NCI-H2107 treated with DMSO at 0.1 percent for 48 hours (cell line): ENCODE results near the gene SEL1L3.

Experiments
- DNase-seq: peaks from one replicate; lab custom pipeline; 2025; ENCODE audit not compliant: unreplicated experiment; lab: John Stamatoyannopoulos, UW

SEL1L3 gene

GRCh38 chr4:25857403-25857802, 5.4 kb downstream of the SEL1L3 start:
- no peak for DNase-seq

GRCh38 chr4:25856756-25857155, 6.0 kb downstream of the SEL1L3 start:
- no peak for DNase-seq

GRCh38 chr4:25852103-25852502, 10.7 kb downstream of the SEL1L3 start:
- DNase-seq, result no peak

GRCh38 chr4:25847329-25847728, 15.5 kb downstream of the SEL1L3 start:
- no peak for DNase-seq

- DNase-seq, result no peak
These were observed 16.7 kb downstream of the SEL1L3 start for GRCh38 chr4:25845841-25846653.

GRCh38 chr4:25844961-25845712, 17.7 kb downstream of the SEL1L3 start:
- no peak for DNase-seq

GRCh38 chr4:25843340-25844097, 19.3 kb downstream of the SEL1L3 start:
- no peak for DNase-seq

GRCh38 chr4:25842229-25842845, 20.5 kb downstream of the SEL1L3 start:
- no peak for DNase-seq

- DNase-seq, result no peak
These were observed 23.1 kb downstream of the SEL1L3 start for GRCh38 chr4:25839687-25840086.

- no peak for DNase-seq
These were observed 23.6 kb downstream of the SEL1L3 start for GRCh38 chr4:25839233-25839632.

GRCh38 chr4:25838526-25838925, 24.3 kb downstream of the SEL1L3 start:
- DNase-seq, result no peak

GRCh38 chr4:25837107-25837506, 25.7 kb downstream of the SEL1L3 start:
- DNase-seq, result no peak

GRCh38 chr4:25835384-25835783, 27.4 kb downstream of the SEL1L3 start:
- no peak for DNase-seq

GRCh38 chr4:25834411-25835107, 28.2 kb downstream of the SEL1L3 start:
- no peak for DNase-seq

- no peak for DNase-seq
These were observed 32.2 kb downstream of the SEL1L3 start for GRCh38 chr4:25830548-25830947.

- no peak for DNase-seq
These were observed 34.9 kb downstream of the SEL1L3 start for GRCh38 chr4:25827897-25828296.

- no peak for DNase-seq
These were observed 35.4 kb downstream of the SEL1L3 start for GRCh38 chr4:25827373-25827772.

- no peak for DNase-seq
These were observed 36.6 kb downstream of the SEL1L3 start for GRCh38 chr4:25826074-25826752.

GRCh38 chr4:25823632-25824031, 39.2 kb downstream of the SEL1L3 start:
- no peak for DNase-seq

GRCh38 chr4:25821899-25822298, 40.9 kb downstream of the SEL1L3 start:
- DNase-seq, result no peak
